GM12878 (cell line): Measurements from ENCODE around the gene HRC. TPM values are rescaled to one million over a fixed set of nuclear protein-coding genes. Genes with fewer than 3 reads are reported as not detected.
A peak's percentile ranks its signal among the peaks of the same experiment; 100 is the strongest.

ENCODE experiments used
- BCL11A ChIP-seq: IDR thresholded peaks from 2 replicates; pipeline ENCODE4 v1.6.1; 2011; ENCODE audit warnings: low read depth, low read length
- BCL3 ChIP-seq: IDR thresholded peaks from 2 replicates; pipeline ENCODE4 v1.6.1; 2011; ENCODE audit warnings: borderline replicate concordance, low read depth, mild to moderate bottlenecking, moderate library complexity, low read length; ENCODE audit not compliant: insufficient read depth, poor library complexity, severe bottlenecking
- BHLHE40 ChIP-seq, 2 experiments: fragments of 450-650 bp in 1 of 2; IDR thresholded peaks; 2 replicates each; pipeline ENCODE4 v1.6.1; 2011 to 2017; ENCODE audit warnings: low read depth in 2 of 2, borderline replicate concordance in 1 of 2, improper control_type of control experiment in 1 of 2, low read length in 1 of 2, mild to moderate bottlenecking in 1 of 2
- CEBPB ChIP-seq, 2 experiments: fragments of 150-350 bp in 1 of 2; IDR thresholded peaks; 2 replicates each; pipeline ENCODE4 v1.6.1; 2012 to 2014; ENCODE audit warnings: low read depth in 2 of 2, low read length in 2 of 2, borderline replicate concordance in 1 of 2, inconsistent platforms in 1 of 2
- CHD1 ChIP-seq: IDR thresholded peaks from 2 replicates; pipeline ENCODE4 v1.6.1; 2012; ENCODE audit warnings: low read depth, low read length, improper control_type of control experiment
- CHD2 ChIP-seq: IDR thresholded peaks from 2 replicates; pipeline ENCODE4 v1.6.1; 2011; ENCODE audit warnings: low read depth, low read length, improper control_type of control experiment, borderline replicate concordance
- CREM ChIP-seq: IDR thresholded peaks from 2 replicates; pipeline ENCODE4 v1.6.1; 2014; ENCODE audit warnings: antibody characterized with exemption, low read depth
- E4F1 ChIP-seq: fragments of 450-650 bp; IDR thresholded peaks from 2 replicates; pipeline ENCODE4 v1.6.1; 2018; ENCODE audit warnings: borderline replicate concordance, mild to moderate bottlenecking; ENCODE audit not compliant: partially characterized antibody
- EGR1 ChIP-seq, 2 experiments: IDR thresholded peaks; 1 replicate in 1 of 2; 2 replicates in 1 of 2; pipeline ENCODE4 v1.6.1; 2011 to 2012; ENCODE audit warnings: low read depth in 2 of 2, low read length in 2 of 2, borderline replicate concordance in 1 of 2, mild to moderate bottlenecking in 1 of 2, moderate library complexity in 1 of 2
- EP300 ChIP-seq, 2 experiments: fragments of 150-350 bp in 1 of 2; IDR thresholded peaks; 2 replicates each; pipeline ENCODE4 v1.6.1; 2011 to 2012; ENCODE audit warnings: low read depth in 2 of 2, low read length in 2 of 2, borderline replicate concordance in 1 of 2, improper control_type of control experiment in 1 of 2, inconsistent platforms in 1 of 2; ENCODE audit not compliant: control insufficient read depth in 1 of 2
- FOXM1 ChIP-seq: IDR thresholded peaks from 2 replicates; pipeline ENCODE4 v1.6.1; 2012; ENCODE audit warnings: low read depth, mild to moderate bottlenecking, inconsistent platforms, low read length, moderate library complexity
- IKZF1 ChIP-seq: fragments of 450-650 bp; conservative IDR thresholded peaks from 2 replicates; pipeline ENCODE4 v1.6.1; 2017; ENCODE audit warnings: antibody characterized with exemption, mild to moderate bottlenecking
- JUNB ChIP-seq: IDR thresholded peaks from 2 replicates; pipeline ENCODE4 v1.6.1; 2016; ENCODE audit warnings: antibody characterized with exemption, mild to moderate bottlenecking
- KLF5 ChIP-seq: fragments of 450-650 bp; IDR thresholded peaks from 2 replicates; pipeline ENCODE4 v1.6.1; 2014; ENCODE audit warnings: mild to moderate bottlenecking; ENCODE audit not compliant: partially characterized antibody
- MAX ChIP-seq: IDR thresholded peaks from 2 replicates; pipeline ENCODE4 v1.6.1; 2012; ENCODE audit warnings: low read depth, low read length, improper control_type of control experiment
- NR2C1 ChIP-seq: fragments of 450-650 bp; IDR thresholded peaks from 2 replicates; pipeline ENCODE4 v1.6.1; 2017; ENCODE audit warnings: antibody characterized with exemption, mild to moderate bottlenecking, moderate library complexity
- PKNOX1 ChIP-seq: fragments of 450-650 bp; IDR thresholded peaks from 2 replicates; pipeline ENCODE4 v1.6.1; 2016; ENCODE audit warnings: mild to moderate bottlenecking
- POLR2AphosphoS5 ChIP-seq: IDR thresholded peaks from 2 replicates; pipeline ENCODE4 v1.6.1; 2011; ENCODE audit warnings: mild to moderate bottlenecking, low read length, inconsistent platforms
- RBBP5 ChIP-seq: fragments of 200-600 bp; sonication (generic); conservative IDR thresholded peaks from 2 replicates; pipeline ENCODE4 v1.6.1; 2016
- RFX5 ChIP-seq: IDR thresholded peaks from 2 replicates; pipeline ENCODE4 v1.6.1; 2011; ENCODE audit warnings: low read depth, low read length, improper control_type of control experiment
- SIN3A ChIP-seq: IDR thresholded peaks from 2 replicates; pipeline ENCODE4 v1.6.1; 2012; ENCODE audit warnings: low read depth, low read length, improper control_type of control experiment
- SMAD1 ChIP-seq: fragments of 450-650 bp; IDR thresholded peaks from 2 replicates; pipeline ENCODE4 v1.6.1; 2018; ENCODE audit warnings: mild to moderate bottlenecking, low read depth; ENCODE audit not compliant: partially characterized antibody
- SMARCA5 ChIP-seq: fragments of 450-650 bp; IDR thresholded peaks from 2 replicates; pipeline ENCODE4 v1.6.1; 2017; ENCODE audit warnings: mild to moderate bottlenecking
- TAF1 ChIP-seq: IDR thresholded peaks from 2 replicates; pipeline ENCODE4 v1.6.1; 2011; ENCODE audit warnings: mild to moderate bottlenecking, low read depth, low read length, borderline replicate concordance
- WRNIP1 ChIP-seq: IDR thresholded peaks from 2 replicates; pipeline ENCODE4 v1.6.1; 2011; ENCODE audit warnings: low read depth, low read length, improper control_type of control experiment, borderline replicate concordance
- ZSCAN29 ChIP-seq: fragments of 450-650 bp; IDR thresholded peaks from 2 replicates; pipeline ENCODE4 v1.6.1; 2017; ENCODE audit warnings: mild to moderate bottlenecking, moderate library complexity
- polyA plus RNA-seq, 11 experiments: library from polyadenylated mRNA; depleted of rRNA in 4 of 11; unstranded in 6 of 11; stranded (reverse) in 5 of 11; fragments of >200 nt; fragmentation: Nextera tagmentation in 4 of 11; fragmentation: Illumina TruSeq in 1 of 11; extraction: Ambion mirVana in 4 of 11; extraction: Trizol in 1 of 11; gene quantifications; 1 replicate in 1 of 11; 2 replicates in 10 of 11; pipeline versions ENCODE4 v1.2.1 to v1.2.3, GENCODE V29; 2011 to 2016; ENCODE audit warnings: inconsistent platforms in 2 of 11, missing spikeins in 2 of 11, low read depth in 1 of 11
- total RNA-seq, 4 experiments: library from RNA; depleted of rRNA in 3 of 4; stranded (reverse); fragments of >200 nt in 3 of 4; fragmentation: Illumina TruSeq in 1 of 4; extraction: Trizol in 1 of 4; gene quantifications; 2 replicates each; pipeline versions ENCODE4 v1.2.1 to v1.2.3, GENCODE V29; 2013 to 2021

Gene HRC
- total and polyA plus RNA-seq, 10 of the 15 experiments (the other 5 are each of a cell fraction or from before 2014, with no cell fraction given): 0.10 TPM; not detected in 9

- TF ChIP-seq BCL3 (no peak), SMAD1 (no peak), CREM (no peak), SMARCA5 (no peak), ZSCAN29 (no peak), BHLHE40 (IDR thresholded peaks at IDR 0.05; ENCODE audit: borderline replicate concordance in 1 of 2, low read depth in 2 of 2, low read length in 1 of 2) (peak in 1 of 2 experiments; percentile 38; a peak in 1 of 4 replicates), TAF1 (no peak), FOXM1 (no peak), PKNOX1 (peak; percentile 84), E4F1 (no peak), CHD1 (no peak), RFX5 (no peak), CEBPB (IDR thresholded peaks at IDR 0.05; ENCODE audit: borderline replicate concordance in 1 of 2, low read depth in 2 of 2, low read length in 2 of 2) (no peak), EP300 (IDR thresholded peaks at IDR 0.05; ENCODE audit: borderline replicate concordance in 1 of 2, control insufficient read depth in 1 of 2, low read depth in 2 of 2, low read length in 2 of 2) (no peak), MAX (peak; percentile 94), EGR1 (IDR thresholded peaks at IDR 0.05; ENCODE audit: borderline replicate concordance in 1 of 2, low read depth in 2 of 2, low read length in 2 of 2) (0 out of 3 replicates have a peak, but pooled peaks of 1 of the 2 experiments have one; percentile 24), BCL11A (no peak), CHD2 (no peak; the same call in 1 of the 2 replicates), JUNB (no peak), POLR2AphosphoS5 (no peak), IKZF1 (peak; percentile 54), WRNIP1 (no peak), NR2C1 (no peak), RBBP5 (no peak), KLF5 (peak; percentile 63), SIN3A (peak; percentile 90)
These were observed 27.3 kb downstream of the HRC start (continued) for GRCh38 chr19:49127674-49128544.
